GM12878 (cell line): ENCODE measurements around the gene LTA. TPM values are rescaled to one million over a fixed set of nuclear protein-coding genes. Genes with fewer than 3 reads are reported as not detected.
A peak's percentile ranks its signal among the peaks of the same experiment; 100 is the strongest.

Source experiments
- ATAC-seq: fragments of 200-7000 bp; cut with Tn5 transposase; 3 replicates; pipeline ENCODE4 v1.9.1; 2020; ENCODE audit warnings: mild to moderate bottlenecking, moderate library complexity
- BruUV-seq: library from RNA; stranded (reverse); fragments of 400-500 nt; replicated peaks from 2 replicates; lab custom pipeline; 2021; lab: Mats Ljungman, UMichigan
- CTCF ChIA-PET: fragments of 300-600 bp; sonication (Branson Sonifier 250); formaldehyde crosslinking; extraction: SDS; loops from one replicate; lab custom pipeline; 2021; ENCODE audit warnings: inconsistent platforms; lab: Yijun Ruan, JAX
- POLR2A ChIA-PET: fragments of 350-600 bp; formaldehyde crosslinking; extraction: SDS; loops from one replicate; lab custom pipeline; 2021; ENCODE audit warnings: inconsistent platforms; lab: Charles Lee
- RAD21 ChIA-PET: fragments of 300-600 bp; sonication (Branson Sonifier 250); formaldehyde crosslinking; loops from one replicate; lab custom pipeline; 2023; ENCODE audit warnings: antibody characterized with exemption; ENCODE audit not compliant: unreplicated experiment; lab: Charles Lee
- SMC1A ChIA-PET: fragments of 300-600 bp; sonication (Branson Sonifier 250); formaldehyde crosslinking; loops from one replicate; lab custom pipeline; 2023; ENCODE audit not compliant: unreplicated experiment, uncharacterized antibody; lab: Charles Lee
- DNase-seq: peaks from one replicate; pipeline ENCODE4 v3.0.0-alpha.2; 2011; ENCODE audit warnings: low read depth, low spot score
- FAIRE-seq: peaks from 3 replicates; lab custom pipeline; 2011; peaks lifted over from hg19 to GRCh38; lab: Jason Lieb, UNC
- H2AFZ ChIP-seq: 2 replicates; pipeline ENCODE4 v1.6.0; 2011; ENCODE audit warnings: low read depth, low read length, control low read depth; ENCODE audit not compliant: control insufficient read depth
- H3K27ac ChIP-seq: 2 replicates; pipeline ENCODE4 v1.5.1; 2011; ENCODE audit warnings: control low read depth; ENCODE audit not compliant: control insufficient read depth, insufficient read depth
- H3K27me3 ChIP-seq, 2 experiments: replicated peaks in 1 of 2; 2 replicates each; pipeline versions ENCODE4 v1.6.0 to v1.6.1; 2011; ENCODE audit warnings: low read length in 1 of 2; ENCODE audit not compliant: control insufficient read depth in 2 of 2, insufficient read depth in 2 of 2
- H3K36me3 ChIP-seq, 2 experiments: 2 replicates each; pipeline ENCODE4 v1.5.1; 2011; ENCODE audit warnings: low read length in 1 of 2; ENCODE audit not compliant: control insufficient read depth in 2 of 2, insufficient read depth in 2 of 2
- H3K4me1 ChIP-seq: 2 replicates; pipeline ENCODE4 v1.6.1; 2011; ENCODE audit warnings: mild to moderate bottlenecking, low read length, moderate library complexity, mixed read lengths; ENCODE audit not compliant: control insufficient read depth, insufficient read depth
- H3K4me2 ChIP-seq: 2 replicates; pipeline ENCODE4 v1.6.0; 2011; ENCODE audit warnings: control low read depth; ENCODE audit not compliant: control insufficient read depth, insufficient read depth
- H3K4me3 ChIP-seq: fragments of 200-600 bp; sonication (generic); 2 replicates; pipeline ENCODE4 v1.5.1; 2016
- H3K79me2 ChIP-seq: 2 replicates; pipeline ENCODE4 v1.6.0; 2011; ENCODE audit warnings: low read length; ENCODE audit not compliant: control insufficient read depth, insufficient read depth
- H3K9ac ChIP-seq: 2 replicates; pipeline ENCODE4 v1.8.0; 2011; ENCODE audit warnings: low read length, control low read depth, mixed read lengths; ENCODE audit not compliant: control insufficient read depth, insufficient read depth
- H3K9me3 ChIP-seq: replicated peaks from 3 replicates; pipeline ENCODE4 v1.5.1; 2011; ENCODE audit warnings: mild to moderate bottlenecking, low read length; ENCODE audit not compliant: control insufficient read depth, insufficient read depth
- H4K20me1 ChIP-seq: 2 replicates; pipeline ENCODE4 v1.6.0; 2011; ENCODE audit not compliant: control insufficient read depth, insufficient read depth
- EP300 ChIP-seq, 2 experiments: fragments of 150-350 bp in 1 of 2; IDR thresholded peaks; 2 replicates each; pipeline ENCODE4 v1.6.1; 2011 to 2012; ENCODE audit warnings: low read depth in 2 of 2, low read length in 2 of 2, borderline replicate concordance in 1 of 2, improper control_type of control experiment in 1 of 2, inconsistent platforms in 1 of 2; ENCODE audit not compliant: control insufficient read depth in 1 of 2
- IKZF1 ChIP-seq: fragments of 450-650 bp; conservative IDR thresholded peaks from 2 replicates; pipeline ENCODE4 v1.6.1; 2017; ENCODE audit warnings: antibody characterized with exemption, mild to moderate bottlenecking
- MEF2A ChIP-seq: IDR thresholded peaks from 2 replicates; pipeline ENCODE4 v1.6.1; 2011; ENCODE audit warnings: low read depth, mild to moderate bottlenecking, low read length, moderate library complexity; ENCODE audit not compliant: insufficient read depth
- SMC3 ChIP-seq: IDR thresholded peaks from 2 replicates; pipeline ENCODE4 v1.6.1; 2011; ENCODE audit warnings: low read length, improper control_type of control experiment, borderline replicate concordance
- ZBED1 ChIP-seq: IDR thresholded peaks from 2 replicates; pipeline ENCODE4 v1.6.1; 2016; ENCODE audit warnings: borderline replicate concordance
- ZSCAN29 ChIP-seq: fragments of 450-650 bp; IDR thresholded peaks from 2 replicates; pipeline ENCODE4 v1.6.1; 2017; ENCODE audit warnings: mild to moderate bottlenecking, moderate library complexity
- WGBS: methylation state at CpG from one replicate; pipeline ENCODE4 v1.1.6; 2016; ENCODE audit warnings: low lambda C conversion rate; ENCODE audit not compliant: insufficient replicate concordance, insufficient coverage; ENCODE audit errors: missing lambda C conversion rate; 5-methylcytosine and 5-hydroxymethylcytosine counted together
- in situ Hi-C: fragments of 300-500 bp; cut with MboI; formaldehyde crosslinking; loops from 9 replicates; pipeline ENCODE4 v1.14.3; 2018; ENCODE audit warnings: mixed read lengths
- intact Hi-C: fragments of 100-400 bp; cut with micrococcal nuclease; formaldehyde crosslinking; loops from one replicate; pipeline ENCODE4 v1.14.2; 2022; ENCODE audit not compliant: unreplicated experiment
- polyA plus RNA-seq, 11 experiments: library from polyadenylated mRNA; depleted of rRNA in 4 of 11; unstranded in 6 of 11; stranded (reverse) in 5 of 11; fragments of >200 nt; fragmentation: Nextera tagmentation in 4 of 11; fragmentation: Illumina TruSeq in 1 of 11; extraction: Ambion mirVana in 4 of 11; extraction: Trizol in 1 of 11; gene quantifications; 1 replicate in 1 of 11; 2 replicates in 10 of 11; pipeline versions ENCODE4 v1.2.1 to v1.2.3, GENCODE V29; 2011 to 2016; ENCODE audit warnings: inconsistent platforms in 2 of 11, missing spikeins in 2 of 11, low read depth in 1 of 11
- total RNA-seq, 4 experiments: library from RNA; depleted of rRNA in 3 of 4; stranded (reverse); fragments of >200 nt in 3 of 4; fragmentation: Illumina TruSeq in 1 of 4; extraction: Trizol in 1 of 4; gene quantifications; 2 replicates each; pipeline versions ENCODE4 v1.2.1 to v1.2.3, GENCODE V29; 2013 to 2021
- TF ChIP-seq, protein P1 (sequence below): IDR thresholded peaks from 2 replicates; pipeline ENCODE4 v1.6.1; 2012; ENCODE audit warnings: low read depth, low read length, improper control_type of control experiment
- TF ChIP-seq, protein P2 (sequence below): fragments of 150-350 bp; IDR thresholded peaks from 2 replicates; pipeline ENCODE4 v1.6.1; 2014; ENCODE audit warnings: mild to moderate bottlenecking, low read depth, low read length
- TF ChIP-seq, protein P3 (sequence below): fragments of 450-650 bp; conservative IDR thresholded peaks from 2 replicates; pipeline ENCODE4 v1.6.1; 2017; ENCODE audit warnings: mild to moderate bottlenecking, moderate library complexity
- TF ChIP-seq, protein P4 (sequence below): fragments of 450-650 bp; IDR thresholded peaks from 2 replicates; pipeline ENCODE4 v1.6.1; 2018; ENCODE audit warnings: mild to moderate bottlenecking, low read depth, moderate library complexity; ENCODE audit not compliant: partially characterized antibody

Gene LTA
- total and polyA plus RNA-seq, 10 of the 15 experiments (the other 5 are each of a cell fraction or from before 2014, with no cell fraction given) = 27.5 to 100 (median 75.1) TPM

DNA sequence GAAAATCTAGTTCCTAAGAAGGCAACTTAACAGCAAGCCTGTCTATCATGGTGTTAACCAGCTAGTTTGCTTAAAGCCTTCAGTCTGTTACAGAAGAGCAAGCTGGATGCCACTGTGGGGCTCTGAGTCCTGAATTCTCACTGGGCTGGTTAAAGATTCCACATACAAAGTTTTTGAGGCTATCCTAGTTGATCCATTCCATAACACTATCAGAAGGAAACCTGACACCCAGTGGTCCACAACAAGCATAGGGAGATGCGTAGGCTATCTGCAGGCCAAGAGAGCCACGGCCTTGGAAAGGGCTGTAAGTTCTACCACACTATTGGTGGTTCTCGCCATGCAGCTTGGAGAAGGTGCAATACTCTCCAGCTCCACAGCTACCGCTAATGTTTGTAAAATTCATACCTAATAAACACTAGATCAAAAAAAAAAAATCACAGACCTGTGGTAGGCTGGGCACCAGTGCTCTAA is 43.7 kb upstream of the LTA start:
- Histone ChIP-seq H3K9me3 (no peaks in the 10 kb centered on the region), H3K9ac (no peak overlapping the region), H3K4me1 (no peaks in the 10 kb centered on the region), H3K4me2 (no peak overlapping the region), H3K27me3 (no peaks in the 10 kb centered on the region), H4K20me1 (no peaks in the 10 kb centered on the region), H2AFZ (no peak overlapping the region), H3K36me3 (peaks cover 9 to 12% of the 10 kb centered on the region in 2 experiments), H3K79me2 (no peaks in the 10 kb centered on the region; the same call in 1 of the 2 replicates), H3K4me3 (no peak overlapping the region), H3K27ac (no peak overlapping the region)
- no peak for FAIRE-seq
- in situ Hi-C loops = no loop called here
- peak; percentile 28 for ATAC-seq
- 90% methylated on average over 4 of the region's 4 CpGs for WGBS
- no peak for DNase-seq
- ChIA-PET POLR2A (interaction anchor here (0.7 kb wide), 1 partner anchor 38 kb away, joined by 3 read pairs; no protein-coding TSS in a partner anchor), SMC1A (interaction anchor here (1.8 kb wide), 1 partner anchor 13 kb away, joined by 5 read pairs; the partner anchor contains the start of gene DDX39B)
- intact Hi-C loops = no loop called here
- BruUV-seq = no TSS peak
- TF ChIP-seq MEF2A (no peak), ZSCAN29 (no peak), IKZF1 (no peak), ZBED1 (no peak), EP300 (IDR thresholded peaks at IDR 0.05; ENCODE audit: borderline replicate concordance in 1 of 2, control insufficient read depth in 1 of 2, low read depth in 2 of 2, low read length in 2 of 2) (no peak), SMC3 (no peak)
- TF ChIP-seq, protein P1, sequence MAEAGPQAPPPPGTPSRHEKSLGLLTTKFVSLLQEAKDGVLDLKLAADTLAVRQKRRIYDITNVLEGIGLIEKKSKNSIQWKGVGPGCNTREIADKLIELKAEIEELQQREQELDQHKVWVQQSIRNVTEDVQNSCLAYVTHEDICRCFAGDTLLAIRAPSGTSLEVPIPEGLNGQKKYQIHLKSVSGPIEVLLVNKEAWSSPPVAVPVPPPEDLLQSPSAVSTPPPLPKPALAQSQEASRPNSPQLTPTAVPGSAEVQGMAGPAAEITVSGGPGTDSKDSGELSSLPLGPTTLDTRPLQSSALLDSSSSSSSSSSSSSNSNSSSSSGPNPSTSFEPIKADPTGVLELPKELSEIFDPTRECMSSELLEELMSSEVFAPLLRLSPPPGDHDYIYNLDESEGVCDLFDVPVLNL = no peak
- TF ChIP-seq, protein P2, sequence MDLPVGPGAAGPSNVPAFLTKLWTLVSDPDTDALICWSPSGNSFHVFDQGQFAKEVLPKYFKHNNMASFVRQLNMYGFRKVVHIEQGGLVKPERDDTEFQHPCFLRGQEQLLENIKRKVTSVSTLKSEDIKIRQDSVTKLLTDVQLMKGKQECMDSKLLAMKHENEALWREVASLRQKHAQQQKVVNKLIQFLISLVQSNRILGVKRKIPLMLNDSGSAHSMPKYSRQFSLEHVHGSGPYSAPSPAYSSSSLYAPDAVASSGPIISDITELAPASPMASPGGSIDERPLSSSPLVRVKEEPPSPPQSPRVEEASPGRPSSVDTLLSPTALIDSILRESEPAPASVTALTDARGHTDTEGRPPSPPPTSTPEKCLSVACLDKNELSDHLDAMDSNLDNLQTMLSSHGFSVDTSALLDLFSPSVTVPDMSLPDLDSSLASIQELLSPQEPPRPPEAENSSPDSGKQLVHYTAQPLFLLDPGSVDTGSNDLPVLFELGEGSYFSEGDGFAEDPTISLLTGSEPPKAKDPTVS = no peak
- TF ChIP-seq, protein P3, sequence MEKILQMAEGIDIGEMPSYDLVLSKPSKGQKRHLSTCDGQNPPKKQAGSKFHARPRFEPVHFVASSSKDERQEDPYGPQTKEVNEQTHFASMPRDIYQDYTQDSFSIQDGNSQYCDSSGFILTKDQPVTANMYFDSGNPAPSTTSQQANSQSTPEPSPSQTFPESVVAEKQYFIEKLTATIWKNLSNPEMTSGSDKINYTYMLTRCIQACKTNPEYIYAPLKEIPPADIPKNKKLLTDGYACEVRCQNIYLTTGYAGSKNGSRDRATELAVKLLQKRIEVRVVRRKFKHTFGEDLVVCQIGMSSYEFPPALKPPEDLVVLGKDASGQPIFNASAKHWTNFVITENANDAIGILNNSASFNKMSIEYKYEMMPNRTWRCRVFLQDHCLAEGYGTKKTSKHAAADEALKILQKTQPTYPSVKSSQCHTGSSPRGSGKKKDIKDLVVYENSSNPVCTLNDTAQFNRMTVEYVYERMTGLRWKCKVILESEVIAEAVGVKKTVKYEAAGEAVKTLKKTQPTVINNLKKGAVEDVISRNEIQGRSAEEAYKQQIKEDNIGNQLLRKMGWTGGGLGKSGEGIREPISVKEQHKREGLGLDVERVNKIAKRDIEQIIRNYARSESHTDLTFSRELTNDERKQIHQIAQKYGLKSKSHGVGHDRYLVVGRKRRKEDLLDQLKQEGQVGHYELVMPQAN = no peak
- TF ChIP-seq, protein P4, sequence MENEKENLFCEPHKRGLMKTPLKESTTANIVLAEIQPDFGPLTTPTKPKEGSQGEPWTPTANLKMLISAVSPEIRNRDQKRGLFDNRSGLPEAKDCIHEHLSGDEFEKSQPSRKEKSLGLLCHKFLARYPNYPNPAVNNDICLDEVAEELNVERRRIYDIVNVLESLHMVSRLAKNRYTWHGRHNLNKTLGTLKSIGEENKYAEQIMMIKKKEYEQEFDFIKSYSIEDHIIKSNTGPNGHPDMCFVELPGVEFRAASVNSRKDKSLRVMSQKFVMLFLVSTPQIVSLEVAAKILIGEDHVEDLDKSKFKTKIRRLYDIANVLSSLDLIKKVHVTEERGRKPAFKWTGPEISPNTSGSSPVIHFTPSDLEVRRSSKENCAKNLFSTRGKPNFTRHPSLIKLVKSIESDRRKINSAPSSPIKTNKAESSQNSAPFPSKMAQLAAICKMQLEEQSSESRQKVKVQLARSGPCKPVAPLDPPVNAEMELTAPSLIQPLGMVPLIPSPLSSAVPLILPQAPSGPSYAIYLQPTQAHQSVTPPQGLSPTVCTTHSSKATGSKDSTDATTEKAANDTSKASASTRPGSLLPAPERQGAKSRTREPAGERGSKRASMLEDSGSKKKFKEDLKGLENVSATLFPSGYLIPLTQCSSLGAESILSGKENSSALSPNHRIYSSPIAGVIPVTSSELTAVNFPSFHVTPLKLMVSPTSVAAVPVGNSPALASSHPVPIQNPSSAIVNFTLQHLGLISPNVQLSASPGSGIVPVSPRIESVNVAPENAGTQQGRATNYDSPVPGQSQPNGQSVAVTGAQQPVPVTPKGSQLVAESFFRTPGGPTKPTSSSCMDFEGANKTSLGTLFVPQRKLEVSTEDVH = no peak
- TF ChIP-seq, all 136 proteins: peak for 0
- ChIA-PET RAD21 (interaction anchor here (0.7 kb wide), 1 partner anchor 34 kb away, joined by 3 read pairs; no protein-coding TSS in a partner anchor), CTCF (interaction anchor here (2.0 kb wide), 1 partner anchor 34 kb away, joined by 4 read pairs; no protein-coding TSS in a partner anchor)
